ENCODE data around the gene KAZN.

Gene KAZN

GRCh38 chr1:14553711-14554110, 44.8 kb upstream of the KAZN start:
- H3K27ac ChIP-seq (ENCODE audit: low read depth, low read length), result no peak overlapping the region
- no peak for DNase-seq
- H3K14ac ChIP-seq (ENCODE audit: low read length), result no peak overlapping the region
- no peak overlapping the region for H3K23ac ChIP-seq (ENCODE audit: low read length)
- H2AFZ ChIP-seq (ENCODE audit: insufficient read depth, low read length, poor library complexity), result no peak overlapping the region
- H3K4me2 ChIP-seq (ENCODE audit: low read length), result no peak overlapping the region
- no peak overlapping the region for H4K91ac ChIP-seq (ENCODE audit: low read depth, low read length)
- WGBS (ENCODE audit: extremely low coverage, insufficient coverage, insufficient read length), result no CpG with 5 or more reads among the region's 7 CpGs
- no peak overlapping the region for H3K9ac ChIP-seq (ENCODE audit: low read length)
- no peak overlapping the region for H4K8ac ChIP-seq (ENCODE audit: low read depth, low read length)
- H3K79me1 ChIP-seq (ENCODE audit: low read length), result no peaks in the 10 kb centered on the region
- H3K36me3 ChIP-seq (ENCODE audit: control insufficient read depth in 1 of 2, insufficient read depth in 2 of 2, low read length in 2 of 2), result no peaks in the 10 kb centered on the region
- no peaks in the 10 kb centered on the region for H3K79me2 ChIP-seq (ENCODE audit: control insufficient read depth, insufficient read depth, low read length, poor library complexity)
- H2BK5ac ChIP-seq (ENCODE audit: low read depth, low read length, poor library complexity), result no peak overlapping the region
- no peaks in the 10 kb centered on the region for H3K9me3 ChIP-seq (ENCODE audit: insufficient read depth, low read depth, low read length)
- no peak overlapping the region for H3K18ac ChIP-seq (ENCODE audit: low read length)
- H3K27me3 ChIP-seq (ENCODE audit: insufficient read depth, low read length), result no peaks in the 10 kb centered on the region
- H4K12ac ChIP-seq (ENCODE audit: low read depth, low read length), result no peak overlapping the region
- no peak overlapping the region for H2BK120ac ChIP-seq (ENCODE audit: insufficient read depth, low read length, poor library complexity)
- H3K4me1 ChIP-seq (ENCODE audit: control insufficient read depth in 1 of 2, insufficient read depth in 2 of 2, low read length in 2 of 2), result no peaks in the 10 kb centered on the region
- no peak overlapping the region for H2AK5ac ChIP-seq (ENCODE audit: low read length)
- no peak overlapping the region for H3K4ac ChIP-seq (ENCODE audit: low read depth, low read length)
- no peak overlapping the region for H3K4me3 ChIP-seq (ENCODE audit: low read depth, low read length)
- no peak overlapping the region for H2BK12ac ChIP-seq (ENCODE audit: low read length)

- no peak overlapping the region for H3K18ac ChIP-seq (ENCODE audit: low read length)
- no CpG with 5 or more reads among the region's 2 CpGs for WGBS (ENCODE audit: extremely low coverage, insufficient coverage, insufficient read length)
- DNase-seq, result no peak
- no peak overlapping the region for H4K12ac ChIP-seq (ENCODE audit: low read depth, low read length)
- no peaks in the 10 kb centered on the region for H3K79me2 ChIP-seq (ENCODE audit: control insufficient read depth, insufficient read depth, low read length, poor library complexity)
- no peak overlapping the region for H2AFZ ChIP-seq (ENCODE audit: insufficient read depth, low read length, poor library complexity)
- no peak overlapping the region for H3K4ac ChIP-seq (ENCODE audit: low read depth, low read length)
- no peak overlapping the region for H2BK120ac ChIP-seq (ENCODE audit: insufficient read depth, low read length, poor library complexity)
- H2BK5ac ChIP-seq (ENCODE audit: low read depth, low read length, poor library complexity), result no peak overlapping the region
- no peak overlapping the region for H3K9ac ChIP-seq (ENCODE audit: low read length)
- no peak overlapping the region for H3K14ac ChIP-seq (ENCODE audit: low read length)
- H3K79me1 ChIP-seq (ENCODE audit: low read length), result no peaks in the 10 kb centered on the region
- no peaks in the 10 kb centered on the region for H3K27me3 ChIP-seq (ENCODE audit: insufficient read depth, low read length)
- no peaks in the 10 kb centered on the region for H3K36me3 ChIP-seq (ENCODE audit: control insufficient read depth in 1 of 2, insufficient read depth in 2 of 2, low read length in 2 of 2)
- H3K4me1 ChIP-seq (ENCODE audit: control insufficient read depth in 1 of 2, insufficient read depth in 2 of 2, low read length in 2 of 2), result no peaks in the 10 kb centered on the region
- no peak overlapping the region for H4K91ac ChIP-seq (ENCODE audit: low read depth, low read length)
- H3K23ac ChIP-seq (ENCODE audit: low read length), result no peak overlapping the region
- no peak overlapping the region for H2BK12ac ChIP-seq (ENCODE audit: low read length)
- H3K4me2 ChIP-seq (ENCODE audit: low read length), result no peak overlapping the region
- H3K9me3 ChIP-seq (ENCODE audit: insufficient read depth, low read depth, low read length), result no peaks in the 10 kb centered on the region
- H3K4me3 ChIP-seq (ENCODE audit: low read depth, low read length), result no peak overlapping the region
- H2AK5ac ChIP-seq (ENCODE audit: low read length), result no peak overlapping the region
- H3K27ac ChIP-seq (ENCODE audit: low read depth, low read length), result no peak overlapping the region
- no peak overlapping the region for H4K8ac ChIP-seq (ENCODE audit: low read depth, low read length)
Observed at GRCh38 chr1:14555091-14555490, 43.4 kb upstream of the KAZN start.

- DNase-seq, result no peak
- no peak overlapping the region for H4K8ac ChIP-seq (ENCODE audit: low read depth, low read length)
- no peaks in the 10 kb centered on the region for H3K79me1 ChIP-seq (ENCODE audit: low read length)
- H3K79me2 ChIP-seq (ENCODE audit: control insufficient read depth, insufficient read depth, low read length, poor library complexity), result no peaks in the 10 kb centered on the region
- no peaks in the 10 kb centered on the region for H3K36me3 ChIP-seq (ENCODE audit: control insufficient read depth in 1 of 2, insufficient read depth in 2 of 2, low read length in 2 of 2)
- no peak overlapping the region for H3K14ac ChIP-seq (ENCODE audit: low read length)
- H2AK5ac ChIP-seq (ENCODE audit: low read length), result no peak overlapping the region
- WGBS (ENCODE audit: extremely low coverage, insufficient coverage, insufficient read length), result no CpG with 5 or more reads among the region's 8 CpGs
- H3K4ac ChIP-seq (ENCODE audit: low read depth, low read length), result no peak overlapping the region
- no peak overlapping the region for H3K9ac ChIP-seq (ENCODE audit: low read length)
- no peak overlapping the region for H3K23ac ChIP-seq (ENCODE audit: low read length)
- H4K12ac ChIP-seq (ENCODE audit: low read depth, low read length), result no peak overlapping the region
- no peak overlapping the region for H2BK5ac ChIP-seq (ENCODE audit: low read depth, low read length, poor library complexity)
- no peak overlapping the region for H4K91ac ChIP-seq (ENCODE audit: low read depth, low read length)
- no peaks in the 10 kb centered on the region for H3K27me3 ChIP-seq (ENCODE audit: insufficient read depth, low read length)
- no peak overlapping the region for H2BK12ac ChIP-seq (ENCODE audit: low read length)
- H2BK120ac ChIP-seq (ENCODE audit: insufficient read depth, low read length, poor library complexity), result no peak overlapping the region
- H2AFZ ChIP-seq (ENCODE audit: insufficient read depth, low read length, poor library complexity), result no peak overlapping the region
- H3K27ac ChIP-seq (ENCODE audit: low read depth, low read length), result no peak overlapping the region
- H3K4me3 ChIP-seq (ENCODE audit: low read depth, low read length), result no peak overlapping the region
- no peaks in the 10 kb centered on the region for H3K4me1 ChIP-seq (ENCODE audit: control insufficient read depth in 1 of 2, insufficient read depth in 2 of 2, low read length in 2 of 2)
- no peaks in the 10 kb centered on the region for H3K9me3 ChIP-seq (ENCODE audit: insufficient read depth, low read depth, low read length)
- no peak overlapping the region for H3K4me2 ChIP-seq (ENCODE audit: low read length)
- H3K18ac ChIP-seq (ENCODE audit: low read length), result no peak overlapping the region
Observed at GRCh38 chr1:14561014-14561693, 37.3 kb upstream of the KAZN start.

GRCh38 chr1:14565090-14565489, 33.4 kb upstream of the KAZN start:
- no peak overlapping the region for H3K14ac ChIP-seq (ENCODE audit: low read length)
- no peak for DNase-seq
- no peak overlapping the region for H3K18ac ChIP-seq (ENCODE audit: low read length)

More at GRCh38 chr1:14565090-14565489, 33.4 kb upstream of the KAZN start:
- H3K9ac ChIP-seq (ENCODE audit: low read length), result no peak overlapping the region
- no peak overlapping the region for H2BK5ac ChIP-seq (ENCODE audit: low read depth, low read length, poor library complexity)
- no peak overlapping the region for H2AK5ac ChIP-seq (ENCODE audit: low read length)
- no peak overlapping the region for H2AFZ ChIP-seq (ENCODE audit: insufficient read depth, low read length, poor library complexity)
- H3K4me3 ChIP-seq (ENCODE audit: low read depth, low read length), result no peak overlapping the region
- H3K79me2 ChIP-seq (ENCODE audit: control insufficient read depth, insufficient read depth, low read length, poor library complexity), result no peaks in the 10 kb centered on the region
- H3K79me1 ChIP-seq (ENCODE audit: low read length), result no peaks in the 10 kb centered on the region
- no peak overlapping the region for H3K23ac ChIP-seq (ENCODE audit: low read length)
- H3K4me1 ChIP-seq (ENCODE audit: control insufficient read depth in 1 of 2, insufficient read depth in 2 of 2, low read length in 2 of 2), result no peaks in the 10 kb centered on the region
- no peak overlapping the region for H3K27ac ChIP-seq (ENCODE audit: low read depth, low read length)
- no peak overlapping the region for H3K4me2 ChIP-seq (ENCODE audit: low read length)
- no peak overlapping the region for H3K4ac ChIP-seq (ENCODE audit: low read depth, low read length)
- WGBS (ENCODE audit: extremely low coverage, insufficient coverage, insufficient read length), result no CpG with 5 or more reads among the region's 2 CpGs
- H4K91ac ChIP-seq (ENCODE audit: low read depth, low read length), result no peak overlapping the region
- no peaks in the 10 kb centered on the region for H3K36me3 ChIP-seq (ENCODE audit: control insufficient read depth in 1 of 2, insufficient read depth in 2 of 2, low read length in 2 of 2)
- H2BK12ac ChIP-seq (ENCODE audit: low read length), result no peak overlapping the region
- H3K27me3 ChIP-seq (ENCODE audit: insufficient read depth, low read length), result no peaks in the 10 kb centered on the region
- no peak overlapping the region for H2BK120ac ChIP-seq (ENCODE audit: insufficient read depth, low read length, poor library complexity)
- no peak overlapping the region for H4K12ac ChIP-seq (ENCODE audit: low read depth, low read length)
- no peaks in the 10 kb centered on the region for H3K9me3 ChIP-seq (ENCODE audit: insufficient read depth, low read depth, low read length)
- H4K8ac ChIP-seq (ENCODE audit: low read depth, low read length), result no peak overlapping the region
